Stomach (tissue), 4 donors: ENCODE measurements around the gene IL18R1.

Experiments used
- EP300 ChIP-seq: sonication (generic); formaldehyde crosslinking; IDR thresholded peaks from one replicate; pipeline ENCODE4 v1.6.1; 2017; ENCODE audit warnings: antibody characterized with exemption
- POLR2A ChIP-seq, 4 donors: fragments of 450-650 bp; IDR thresholded peaks; one replicate each; pipeline ENCODE4 v1.6.1; 2016; ENCODE audit warnings: antibody characterized with exemption in 4 of 4, control low read depth in 2 of 4, mild to moderate bottlenecking in 1 of 4, moderate library complexity in 1 of 4
- TF ChIP-seq, protein P1 (sequence below), 7 experiments: fragments of 450-650 bp in 4 of 7; fragments of 200-600 bp in 3 of 7; sonication (generic) in 3 of 7; IDR thresholded peaks; one replicate each; pipeline ENCODE4 v1.5.1; 2016 to 2019; ENCODE audit warnings: antibody characterized with exemption in 7 of 7, control low read depth in 2 of 7, mild to moderate bottlenecking in 1 of 7

DNA sequence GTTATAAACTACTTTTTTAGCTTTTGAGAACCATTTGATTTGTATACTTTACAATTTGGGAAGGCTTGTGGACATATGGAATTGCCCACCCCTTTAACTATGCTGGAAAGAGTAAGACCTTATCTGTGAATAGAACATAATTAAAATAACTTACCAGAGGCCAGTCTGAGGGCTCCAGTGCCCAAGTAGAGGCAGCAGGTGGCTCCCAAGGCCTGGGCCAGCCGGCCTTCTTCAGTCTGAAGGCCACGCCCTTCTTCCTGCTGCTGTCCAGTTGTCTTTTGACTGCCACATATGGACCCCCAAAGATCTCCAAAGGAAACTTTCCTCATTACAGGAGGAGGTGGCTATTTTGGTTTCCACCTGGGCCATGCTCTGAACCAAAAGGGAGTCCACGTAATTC is 55.4 kb downstream of the IL18R1 start:
- TF ChIP-seq, protein P1, sequence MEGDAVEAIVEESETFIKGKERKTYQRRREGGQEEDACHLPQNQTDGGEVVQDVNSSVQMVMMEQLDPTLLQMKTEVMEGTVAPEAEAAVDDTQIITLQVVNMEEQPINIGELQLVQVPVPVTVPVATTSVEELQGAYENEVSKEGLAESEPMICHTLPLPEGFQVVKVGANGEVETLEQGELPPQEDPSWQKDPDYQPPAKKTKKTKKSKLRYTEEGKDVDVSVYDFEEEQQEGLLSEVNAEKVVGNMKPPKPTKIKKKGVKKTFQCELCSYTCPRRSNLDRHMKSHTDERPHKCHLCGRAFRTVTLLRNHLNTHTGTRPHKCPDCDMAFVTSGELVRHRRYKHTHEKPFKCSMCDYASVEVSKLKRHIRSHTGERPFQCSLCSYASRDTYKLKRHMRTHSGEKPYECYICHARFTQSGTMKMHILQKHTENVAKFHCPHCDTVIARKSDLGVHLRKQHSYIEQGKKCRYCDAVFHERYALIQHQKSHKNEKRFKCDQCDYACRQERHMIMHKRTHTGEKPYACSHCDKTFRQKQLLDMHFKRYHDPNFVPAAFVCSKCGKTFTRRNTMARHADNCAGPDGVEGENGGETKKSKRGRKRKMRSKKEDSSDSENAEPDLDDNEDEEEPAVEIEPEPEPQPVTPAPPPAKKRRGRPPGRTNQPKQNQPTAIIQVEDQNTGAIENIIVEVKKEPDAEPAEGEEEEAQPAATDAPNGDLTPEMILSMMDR (IDR thresholded peaks at IDR 0.05), result no peak
- no peak for TF ChIP-seq EP300
- no peak for TF ChIP-seq POLR2A (IDR thresholded peaks at IDR 0.05)
